Peyer's patch (tissue), 4 donors: Measurements from ENCODE around the gene TMTC2.

ENCODE experiments used
- POLR2A ChIP-seq, 2 donors: fragments of 450-650 bp; IDR thresholded peaks; one replicate each; pipeline ENCODE4 v1.5.1; 2017; ENCODE audit warnings: antibody characterized with exemption in 2 of 2, mild to moderate bottlenecking in 2 of 2, moderate library complexity in 2 of 2
- TF ChIP-seq, protein P1 (sequence below), 6 experiments: fragments of 450-650 bp in 4 of 6; fragments of 200-600 bp in 2 of 6; sonication (generic) in 1 of 6; IDR thresholded peaks; one replicate each; pipeline ENCODE4 v1.5.1; 2017 to 2019; ENCODE audit warnings: antibody characterized with exemption in 6 of 6, mild to moderate bottlenecking in 3 of 6, moderate library complexity in 1 of 6

DNA sequence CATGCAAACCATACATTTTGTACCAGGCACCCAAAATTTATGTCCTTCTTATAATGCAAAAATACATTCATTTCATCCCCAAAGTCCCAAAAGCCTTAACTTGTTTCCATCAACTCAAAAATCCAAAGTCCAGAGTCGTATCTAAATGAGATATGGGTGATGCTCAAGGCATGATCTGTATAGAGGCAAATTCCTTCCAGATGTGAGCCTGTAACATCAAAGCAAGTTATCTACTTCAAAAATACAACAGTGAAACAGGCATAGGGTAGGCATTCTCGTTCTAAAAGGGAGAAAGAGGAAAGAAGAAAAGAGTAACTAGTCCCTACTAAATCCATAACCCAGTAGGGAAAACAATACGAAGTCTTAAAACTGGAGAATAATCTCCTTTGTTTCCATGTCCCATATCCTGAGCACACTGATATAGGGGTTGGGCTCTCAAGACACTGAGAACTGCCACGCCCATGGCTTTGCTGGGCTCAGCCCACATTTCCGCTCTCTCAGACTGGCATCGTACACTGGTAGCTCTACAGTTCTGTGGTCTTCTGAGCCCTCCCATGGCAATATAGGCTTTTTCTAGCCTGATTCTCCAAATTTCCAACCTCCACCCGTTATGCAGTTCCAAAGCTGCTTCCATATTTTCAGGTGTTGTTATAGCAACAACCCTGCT, 232.8 kb downstream of the TMTC2 start:
- TF ChIP-seq POLR2A (IDR thresholded peaks at IDR 0.05), result no peak
- TF ChIP-seq, protein P1, sequence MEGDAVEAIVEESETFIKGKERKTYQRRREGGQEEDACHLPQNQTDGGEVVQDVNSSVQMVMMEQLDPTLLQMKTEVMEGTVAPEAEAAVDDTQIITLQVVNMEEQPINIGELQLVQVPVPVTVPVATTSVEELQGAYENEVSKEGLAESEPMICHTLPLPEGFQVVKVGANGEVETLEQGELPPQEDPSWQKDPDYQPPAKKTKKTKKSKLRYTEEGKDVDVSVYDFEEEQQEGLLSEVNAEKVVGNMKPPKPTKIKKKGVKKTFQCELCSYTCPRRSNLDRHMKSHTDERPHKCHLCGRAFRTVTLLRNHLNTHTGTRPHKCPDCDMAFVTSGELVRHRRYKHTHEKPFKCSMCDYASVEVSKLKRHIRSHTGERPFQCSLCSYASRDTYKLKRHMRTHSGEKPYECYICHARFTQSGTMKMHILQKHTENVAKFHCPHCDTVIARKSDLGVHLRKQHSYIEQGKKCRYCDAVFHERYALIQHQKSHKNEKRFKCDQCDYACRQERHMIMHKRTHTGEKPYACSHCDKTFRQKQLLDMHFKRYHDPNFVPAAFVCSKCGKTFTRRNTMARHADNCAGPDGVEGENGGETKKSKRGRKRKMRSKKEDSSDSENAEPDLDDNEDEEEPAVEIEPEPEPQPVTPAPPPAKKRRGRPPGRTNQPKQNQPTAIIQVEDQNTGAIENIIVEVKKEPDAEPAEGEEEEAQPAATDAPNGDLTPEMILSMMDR (IDR thresholded peaks at IDR 0.05), result no peak
